ENCODE data around the gene MAP2. TPM values are rescaled to one million over a fixed set of nuclear protein-coding genes. Genes with fewer than 3 reads are reported as not detected.

The MAP2 gene
- total RNA-seq, 4 donors from 2014 or later: 5.8 to 14.5 (median 8.8) TPM

GRCh38 chr2:209581040-209581439, 157.2 kb downstream of the MAP2 start:
- intact Hi-C loops (cut with DNase I): no loop called here
- H3K9me3 ChIP-seq: no peaks in the 10 kb centered on the region
- TF ChIP-seq, protein P1, sequence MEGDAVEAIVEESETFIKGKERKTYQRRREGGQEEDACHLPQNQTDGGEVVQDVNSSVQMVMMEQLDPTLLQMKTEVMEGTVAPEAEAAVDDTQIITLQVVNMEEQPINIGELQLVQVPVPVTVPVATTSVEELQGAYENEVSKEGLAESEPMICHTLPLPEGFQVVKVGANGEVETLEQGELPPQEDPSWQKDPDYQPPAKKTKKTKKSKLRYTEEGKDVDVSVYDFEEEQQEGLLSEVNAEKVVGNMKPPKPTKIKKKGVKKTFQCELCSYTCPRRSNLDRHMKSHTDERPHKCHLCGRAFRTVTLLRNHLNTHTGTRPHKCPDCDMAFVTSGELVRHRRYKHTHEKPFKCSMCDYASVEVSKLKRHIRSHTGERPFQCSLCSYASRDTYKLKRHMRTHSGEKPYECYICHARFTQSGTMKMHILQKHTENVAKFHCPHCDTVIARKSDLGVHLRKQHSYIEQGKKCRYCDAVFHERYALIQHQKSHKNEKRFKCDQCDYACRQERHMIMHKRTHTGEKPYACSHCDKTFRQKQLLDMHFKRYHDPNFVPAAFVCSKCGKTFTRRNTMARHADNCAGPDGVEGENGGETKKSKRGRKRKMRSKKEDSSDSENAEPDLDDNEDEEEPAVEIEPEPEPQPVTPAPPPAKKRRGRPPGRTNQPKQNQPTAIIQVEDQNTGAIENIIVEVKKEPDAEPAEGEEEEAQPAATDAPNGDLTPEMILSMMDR (IDR thresholded peaks at IDR 0.05): no peak
- no peak for TF ChIP-seq POLR2A (IDR thresholded peaks at IDR 0.05)
- H3K4me1 ChIP-seq: no peaks in the 10 kb centered on the region
- no peaks in the 10 kb centered on the region for H3K36me3 ChIP-seq
- no peaks in the 10 kb centered on the region for H3K27me3 ChIP-seq
- WGBS, 2 donors: 67 to 81% methylated on average over 1 of the region's 1 CpG
- DNase-seq: no peak
- no peak overlapping the region for H3K4me3 ChIP-seq
- H3K27ac ChIP-seq: no peak overlapping the region

- H3K9me3 ChIP-seq: no peaks in the 10 kb centered on the region
- intact Hi-C loops (cut with DNase I): no loop called here
- H3K27me3 ChIP-seq: no peaks in the 10 kb centered on the region
- H3K36me3 ChIP-seq: no peaks in the 10 kb centered on the region
- TF ChIP-seq, protein P1 (IDR thresholded peaks at IDR 0.05): no peak
- TF ChIP-seq POLR2A (IDR thresholded peaks at IDR 0.05): no peak
- no peak overlapping the region for H3K4me3 ChIP-seq
- no peak overlapping the region for H3K27ac ChIP-seq
- 71 to 72% methylated on average over 3 of the region's 3 CpGs for WGBS, 2 donors
- no peaks in the 10 kb centered on the region for H3K4me1 ChIP-seq
- DNase-seq: no peak
These were observed 158.4 kb downstream of the MAP2 start for GRCh38 chr2:209582281-209582680.

GRCh38 chr2:209584472-209584871, 160.6 kb downstream of the MAP2 start:
- intact Hi-C loops (cut with DNase I): no loop called here
- Histone ChIP-seq H3K4me1 (no peaks in the 10 kb centered on the region), H3K27me3 (no peaks in the 10 kb centered on the region), H3K27ac (no peak overlapping the region), H3K36me3 (no peaks in the 10 kb centered on the region), H3K9me3 (no peaks in the 10 kb centered on the region), H3K4me3 (no peak overlapping the region)
- TF ChIP-seq POLR2A (IDR thresholded peaks at IDR 0.05): no peak
- TF ChIP-seq, protein P1 (IDR thresholded peaks at IDR 0.05): no peak
- no peak for DNase-seq

DNA sequence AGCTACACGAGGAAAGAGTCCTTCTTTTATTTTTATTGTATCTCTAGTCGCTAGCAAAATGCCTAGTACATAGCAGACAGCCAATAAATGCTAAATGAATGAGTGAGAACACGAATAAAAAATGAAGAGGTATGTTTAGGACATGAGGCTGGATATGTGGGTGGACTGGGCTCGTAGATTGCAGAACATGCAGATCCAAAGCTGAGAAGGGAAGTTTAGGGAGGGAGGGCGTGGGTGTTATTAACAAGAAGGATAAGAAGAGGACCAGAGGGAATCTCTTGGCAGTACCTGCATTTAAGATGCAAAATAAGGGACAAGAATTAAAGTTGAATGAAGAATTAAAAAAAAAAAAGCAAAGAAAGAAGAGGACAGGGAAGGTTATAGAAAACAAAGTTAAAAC, 161.1 kb downstream of the MAP2 start:
- Histone ChIP-seq H3K27ac (no peak overlapping the region), H3K4me3 (no peak overlapping the region), H3K9me3 (no peaks in the 10 kb centered on the region), H3K27me3 (no peaks in the 10 kb centered on the region), H3K4me1 (no peaks in the 10 kb centered on the region), H3K36me3 (no peaks in the 10 kb centered on the region)
- no peak for DNase-seq
- TF ChIP-seq, protein P1 (IDR thresholded peaks at IDR 0.05): no peak
- TF ChIP-seq POLR2A (IDR thresholded peaks at IDR 0.05): no peak
- 70 to 72% methylated on average over 5 of the region's 5 CpGs for WGBS, 2 donors
- intact Hi-C loops (cut with DNase I): no loop called here

DNA sequence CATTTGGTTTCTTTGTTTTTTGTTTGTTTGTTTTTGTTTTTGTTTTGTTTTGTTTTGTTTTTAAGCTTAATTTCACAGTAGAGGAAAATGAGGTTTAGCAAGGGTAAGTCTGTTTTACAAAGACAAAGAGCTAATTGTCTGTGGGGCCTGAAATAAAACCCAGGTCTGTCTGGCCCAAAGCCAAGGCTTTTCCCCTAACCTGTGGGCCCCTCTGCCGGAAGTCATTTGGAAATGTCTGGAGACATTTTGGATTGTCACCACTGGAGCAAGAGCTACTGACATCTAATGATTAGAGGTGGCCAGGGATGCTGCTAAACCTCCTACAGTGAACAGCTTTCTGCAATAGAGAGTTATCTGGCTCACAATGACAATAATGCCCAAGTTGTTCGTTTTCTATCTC, 167.2 kb downstream of the MAP2 start:
- intact Hi-C loops (cut with DNase I): no loop called here
- H3K4me1 ChIP-seq: no peaks in the 10 kb centered on the region
- no peaks in the 10 kb centered on the region for H3K27me3 ChIP-seq
- no peak overlapping the region for H3K4me3 ChIP-seq
- WGBS, 2 donors: 52 to 68% methylated on average over 2 of the region's 2 CpGs
- no peak for TF ChIP-seq POLR2A (IDR thresholded peaks at IDR 0.05)
- TF ChIP-seq, protein P1 (IDR thresholded peaks at IDR 0.05): no peak
- no peaks in the 10 kb centered on the region for H3K36me3 ChIP-seq
- H3K9me3 ChIP-seq: no peaks in the 10 kb centered on the region
- no peak for DNase-seq
- H3K27ac ChIP-seq: no peak overlapping the region
